Activated CD4-positive, CD25-positive, alpha-beta regulatory T cell treated with anti-CD3 and anti-CD28 coated beads, Interleukin-2, amount 50 U/mL, for 16 hours (primary cell): ENCODE data around the gene CELSR1.

Source experiments
- DNase-seq: peaks from one replicate; pipeline ENCODE4 v3.0.0-alpha.2; 2020; ENCODE audit warnings: low read depth, low spot score

CELSR1 gene

DNA sequence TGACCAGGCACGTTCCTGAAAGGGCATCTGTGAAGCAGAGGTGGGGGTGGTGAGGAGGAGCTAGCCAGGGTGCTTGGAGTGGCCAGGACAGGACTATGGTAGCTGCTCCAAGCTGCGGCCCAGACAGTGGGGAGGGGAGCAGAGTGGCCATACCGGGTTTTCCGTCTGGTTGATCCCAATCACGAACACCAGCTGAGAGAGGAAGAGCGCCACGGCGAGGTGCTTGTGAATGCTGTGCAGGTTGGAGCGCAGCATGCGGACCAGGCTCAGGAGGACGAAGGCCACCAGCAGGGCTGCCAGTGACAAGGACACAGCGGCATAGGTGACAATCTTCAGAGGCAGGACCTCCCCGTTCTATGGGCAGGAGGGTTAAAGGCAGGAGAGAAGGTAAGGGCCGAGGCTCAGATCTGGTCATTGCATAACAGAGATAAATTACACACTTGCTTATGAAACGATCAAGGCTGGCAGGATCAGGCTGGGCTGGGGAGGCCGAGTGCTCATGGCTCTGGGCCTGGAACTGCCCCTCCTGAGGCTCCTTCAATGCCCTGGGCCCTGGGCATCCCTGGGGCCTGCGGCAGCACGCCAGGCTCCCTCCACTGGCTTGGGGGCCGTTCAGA is 160.4 kb downstream of the CELSR1 start:
- DNase-seq: no peak

GRCh38 chr22:46376111-46376510 is 161.3 kb downstream of the CELSR1 start:
- no peak for DNase-seq

DNA sequence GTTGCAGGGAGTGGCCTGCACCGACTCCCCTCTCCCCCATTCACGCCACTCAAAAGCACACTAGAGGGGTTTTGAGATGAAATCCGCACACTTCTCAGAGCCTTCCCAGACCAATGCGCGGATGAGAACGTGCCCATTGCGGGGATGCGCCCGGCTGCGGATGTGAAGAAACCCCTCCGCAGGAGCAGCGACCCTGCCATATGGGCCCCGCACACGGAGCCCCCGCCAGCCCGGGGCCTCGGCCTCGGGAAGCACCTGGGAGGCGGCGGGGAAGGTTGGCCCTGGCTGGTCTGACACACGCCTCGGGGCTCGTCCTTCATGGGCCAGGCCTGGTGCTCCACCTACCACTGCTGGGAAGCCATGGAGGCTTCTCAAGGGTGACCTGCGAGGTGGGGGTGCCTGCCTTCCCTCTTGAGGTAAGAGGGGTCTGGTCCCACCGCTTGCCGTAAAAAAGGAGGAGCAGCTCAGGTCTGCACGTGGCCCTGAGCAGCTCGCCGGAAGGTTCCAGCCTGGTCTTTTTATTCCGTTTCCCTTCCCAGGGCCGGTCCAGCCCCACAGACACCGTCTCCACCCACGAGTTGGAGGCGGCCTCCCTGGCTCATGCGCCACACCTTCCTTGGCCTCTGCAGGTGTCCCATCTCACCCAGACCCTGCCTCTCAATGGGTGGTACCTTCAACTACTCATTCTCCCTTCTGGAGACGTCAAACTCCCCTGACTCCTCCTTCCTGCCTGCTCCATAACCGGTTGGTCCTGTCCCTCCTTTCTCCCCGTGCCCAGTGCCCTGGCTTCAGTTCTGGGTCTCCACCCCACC is 162.6 kb downstream of the CELSR1 start:
- DNase-seq: no peak

GRCh38 chr22:46373921-46374662 is 163.3 kb downstream of the CELSR1 start:
- DNase-seq: no peak

DNA sequence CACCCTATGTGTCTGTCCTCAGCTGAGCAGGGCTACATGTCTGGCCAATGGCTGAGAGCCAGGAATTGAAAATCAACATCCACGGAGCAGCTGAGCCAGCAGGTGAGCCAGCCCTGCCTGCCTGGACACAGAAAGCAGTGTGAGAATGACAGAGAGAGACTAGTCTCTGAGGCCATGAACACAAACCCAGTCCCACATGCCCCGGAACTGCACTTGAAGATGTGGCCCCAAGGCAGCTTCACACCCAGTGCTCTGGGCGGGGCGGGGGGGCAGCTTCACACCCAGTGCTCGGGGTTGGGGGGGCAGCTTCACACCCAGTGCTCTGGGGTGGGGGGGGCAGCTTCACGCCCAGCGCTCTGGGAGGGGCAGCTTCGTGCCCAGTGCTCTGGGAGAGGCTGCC is 164.3 kb downstream of the CELSR1 start:
- no peak for DNase-seq

DNA sequence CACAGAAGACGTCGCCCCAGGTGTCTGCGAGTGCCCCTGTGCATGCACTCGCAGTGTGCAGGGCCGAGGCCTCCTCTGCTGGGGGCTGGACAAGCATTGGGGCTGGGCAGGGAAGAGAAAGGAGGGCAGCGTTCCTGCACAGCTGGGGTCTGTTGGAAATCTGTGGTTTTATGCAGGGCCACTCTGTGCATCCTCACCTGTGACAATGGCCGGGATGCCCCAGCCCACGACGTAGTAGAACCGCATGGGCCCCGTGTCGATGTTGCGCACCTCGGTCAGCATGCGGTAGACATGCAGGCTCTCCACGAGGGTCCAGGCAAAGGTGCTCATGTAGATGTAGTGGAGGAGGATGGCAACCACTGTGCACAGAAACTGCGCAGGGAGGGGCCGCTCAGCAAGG is 164.7 kb downstream of the CELSR1 start:
- no peak for DNase-seq

DNA sequence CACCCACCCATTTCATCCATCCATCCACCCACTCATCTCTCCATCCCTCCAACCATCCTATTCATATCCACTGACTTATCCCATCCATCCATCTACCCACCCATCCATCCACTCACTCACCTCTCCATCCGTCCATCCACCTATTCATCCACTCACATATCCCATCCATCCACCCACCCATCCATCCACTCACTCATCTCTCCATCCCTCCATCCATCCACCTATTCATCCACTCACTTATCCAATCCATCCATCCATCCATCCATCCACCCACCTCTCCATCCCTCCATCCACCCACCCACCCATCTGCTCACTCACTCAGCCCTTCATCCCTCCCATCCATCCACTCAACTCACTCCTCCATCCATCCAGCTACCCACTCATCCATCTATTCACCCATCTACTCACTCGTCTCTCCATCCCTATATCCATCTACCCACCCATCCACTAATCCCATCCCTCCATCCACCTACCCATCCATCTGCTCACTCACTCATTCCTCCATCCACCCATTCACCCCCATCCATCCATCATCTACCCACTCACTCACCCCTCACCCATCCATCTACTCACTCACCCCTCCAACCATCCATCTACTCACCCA is 165.7 kb downstream of the CELSR1 start:
- no peak for DNase-seq

DNA sequence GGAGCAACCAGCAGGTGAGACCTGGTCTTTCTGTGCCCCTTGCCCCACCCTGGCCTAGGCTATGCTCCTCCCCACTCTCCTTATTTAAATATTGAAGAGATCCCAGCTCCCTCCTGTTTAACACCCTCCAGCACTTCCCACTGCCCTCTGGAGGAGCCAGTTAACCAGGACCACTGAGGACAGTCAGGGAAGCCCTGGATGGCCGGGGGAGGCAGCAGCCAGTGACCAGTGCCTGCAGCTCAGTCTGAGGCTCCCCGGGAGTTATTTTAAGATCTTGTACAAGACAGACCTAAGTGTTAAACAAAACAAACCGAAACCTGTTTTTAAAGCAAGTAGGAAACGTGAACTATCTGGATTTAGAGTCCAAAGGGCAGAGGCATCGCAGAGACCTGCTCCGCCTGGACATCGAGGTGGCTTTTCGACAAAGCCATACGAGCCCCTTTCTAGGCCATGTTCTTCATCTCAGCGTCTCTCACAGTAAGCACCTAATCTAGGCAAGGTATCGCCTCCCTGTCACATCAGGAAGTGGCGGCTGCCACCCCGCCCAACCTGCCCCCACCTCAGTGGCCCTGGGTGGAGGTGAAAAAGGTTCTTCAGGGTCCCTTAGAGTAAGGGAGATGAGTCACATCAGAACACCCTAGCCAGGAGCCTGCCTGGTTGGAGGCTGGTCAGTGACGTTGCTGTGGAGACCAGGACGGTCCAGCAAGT is 166.7 kb downstream of the CELSR1 start:
- DNase-seq: no peak

DNA sequence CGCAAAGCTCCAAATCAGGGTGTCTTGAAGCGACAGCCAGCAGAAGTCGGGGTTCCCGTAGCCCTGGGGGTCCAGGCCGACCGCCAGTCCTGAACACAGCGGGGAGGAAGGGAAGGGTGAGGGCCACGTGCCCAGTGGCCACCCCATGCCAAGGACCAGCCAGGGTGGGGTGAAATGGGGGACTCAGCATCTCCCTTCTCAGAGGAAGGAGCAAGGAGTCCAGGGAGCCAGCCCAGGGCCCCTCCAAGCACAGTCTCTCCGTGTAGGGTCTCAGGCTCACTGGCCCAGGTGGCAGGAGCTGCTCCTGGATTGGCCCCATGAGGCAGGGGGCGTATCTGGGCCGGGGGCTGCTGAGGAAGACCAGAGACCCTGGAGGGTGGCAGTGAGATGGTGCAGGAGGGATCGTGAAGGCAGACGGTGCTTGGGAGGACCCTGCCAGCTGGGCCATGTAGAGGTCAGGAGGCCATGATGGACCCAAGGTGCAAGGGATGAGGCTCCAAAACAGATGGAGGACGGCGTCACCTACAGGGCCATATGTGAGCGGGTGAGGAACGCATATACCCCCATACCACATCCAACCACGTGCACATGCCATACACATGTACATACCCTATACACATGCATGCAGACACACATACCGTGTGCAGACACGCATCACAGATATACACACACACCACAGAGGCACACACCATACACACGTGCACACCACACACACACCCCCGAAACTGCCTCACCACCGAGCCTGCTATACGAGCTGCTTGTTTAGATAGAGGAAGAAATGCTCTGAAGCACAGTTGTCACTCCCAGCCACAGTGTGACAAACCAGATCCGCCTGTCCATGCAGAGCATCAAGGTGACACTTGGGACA is 167.5 kb downstream of the CELSR1 start:
- DNase-seq: no peak

- no peak for DNase-seq
Measured at GRCh38 chr22:46368871-46369715, 168.3 kb downstream of the CELSR1 start.

- DNase-seq: no peak
Measured at GRCh38 chr22:46368422-46368821, 169.0 kb downstream of the CELSR1 start.

DNA sequence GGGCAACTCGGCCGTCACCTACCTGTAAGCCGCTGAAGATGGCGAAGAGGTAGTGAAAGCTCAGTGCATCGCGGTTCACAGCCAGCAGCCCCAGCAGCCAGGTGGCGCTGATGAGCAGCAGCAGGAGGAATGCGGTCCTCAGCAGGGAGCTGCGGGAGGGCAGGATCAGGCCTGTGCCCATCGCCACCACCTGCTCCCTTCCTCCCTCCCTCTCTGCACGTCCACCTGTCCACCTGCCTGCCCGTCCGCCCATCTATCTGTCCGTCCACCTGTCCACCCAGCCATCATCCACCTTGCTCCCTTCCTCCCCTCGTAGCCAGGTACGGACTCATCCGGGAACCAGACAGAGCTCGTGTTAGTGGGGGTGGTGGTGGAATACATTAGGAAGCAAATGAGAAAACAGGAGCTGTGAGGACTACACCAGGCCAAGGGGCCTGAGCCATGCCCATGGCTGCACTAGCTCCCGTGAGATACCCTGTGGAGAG is 169.7 kb downstream of the CELSR1 start:
- DNase-seq: peak; percentile 22

DNA sequence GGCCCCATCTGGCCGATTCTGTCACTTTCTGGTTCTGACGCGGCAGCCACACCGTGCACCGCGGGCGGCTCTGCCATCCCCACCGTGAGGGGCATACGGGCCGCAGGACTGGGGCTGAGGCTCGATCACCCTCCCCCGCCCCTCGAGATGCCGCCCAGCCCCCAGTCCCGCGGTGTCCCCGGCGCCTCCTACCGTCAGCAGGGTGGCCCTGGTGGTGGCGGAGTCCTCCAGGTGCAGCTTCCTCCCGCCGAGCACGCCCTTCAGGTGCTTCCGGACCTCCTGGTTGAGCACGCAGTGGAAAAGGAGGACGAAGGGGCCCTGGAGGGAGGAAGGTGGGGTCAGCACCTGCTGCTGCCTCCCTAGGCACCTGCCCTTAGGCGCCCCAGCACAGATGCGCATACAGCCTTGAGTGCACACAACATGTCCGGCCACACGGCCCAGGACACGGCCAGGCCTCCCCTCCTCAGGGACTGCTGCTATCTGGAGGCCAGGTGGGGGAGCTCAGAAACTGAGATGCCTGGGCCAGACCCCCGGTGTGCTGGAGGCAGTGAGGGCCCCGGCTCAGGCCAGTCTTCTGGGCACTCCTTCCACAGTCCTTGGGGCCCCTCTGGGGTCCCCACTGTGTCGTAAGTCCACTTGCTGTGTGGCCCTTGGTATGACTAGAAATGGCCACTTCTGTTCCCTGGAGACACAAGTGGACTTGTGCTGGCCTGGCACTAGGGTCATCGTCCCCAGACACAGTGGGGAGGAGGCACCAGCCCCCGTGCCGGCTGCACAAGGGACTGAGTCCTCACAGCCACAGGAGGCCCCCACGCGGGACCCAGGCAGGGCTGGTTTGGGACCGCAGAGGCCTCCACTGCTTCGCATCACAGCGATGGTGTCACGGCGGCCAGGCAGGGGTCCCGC is 170.4 kb downstream of the CELSR1 start:
- no peak for DNase-seq

DNA sequence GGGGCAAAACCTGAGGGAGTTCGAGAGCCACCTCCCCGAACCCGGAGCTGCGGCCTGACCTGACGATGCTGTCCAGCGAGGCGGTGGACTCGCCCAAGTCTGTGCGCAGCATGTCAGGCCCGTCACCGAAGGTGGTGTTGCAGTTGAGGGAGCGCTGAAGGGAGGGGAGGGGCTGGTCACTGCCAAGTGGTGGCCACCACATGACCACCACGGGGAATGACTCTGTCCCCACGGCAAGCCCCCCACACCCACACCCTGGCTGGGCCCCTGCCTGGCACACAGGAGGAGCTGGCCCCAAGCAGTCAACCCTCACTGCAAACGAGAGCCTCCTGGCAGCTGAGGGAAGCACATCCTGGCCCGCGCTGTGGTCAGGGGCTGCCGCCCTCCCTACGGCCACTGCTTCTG is 171.1 kb downstream of the CELSR1 start:
- DNase-seq: no peak

DNA sequence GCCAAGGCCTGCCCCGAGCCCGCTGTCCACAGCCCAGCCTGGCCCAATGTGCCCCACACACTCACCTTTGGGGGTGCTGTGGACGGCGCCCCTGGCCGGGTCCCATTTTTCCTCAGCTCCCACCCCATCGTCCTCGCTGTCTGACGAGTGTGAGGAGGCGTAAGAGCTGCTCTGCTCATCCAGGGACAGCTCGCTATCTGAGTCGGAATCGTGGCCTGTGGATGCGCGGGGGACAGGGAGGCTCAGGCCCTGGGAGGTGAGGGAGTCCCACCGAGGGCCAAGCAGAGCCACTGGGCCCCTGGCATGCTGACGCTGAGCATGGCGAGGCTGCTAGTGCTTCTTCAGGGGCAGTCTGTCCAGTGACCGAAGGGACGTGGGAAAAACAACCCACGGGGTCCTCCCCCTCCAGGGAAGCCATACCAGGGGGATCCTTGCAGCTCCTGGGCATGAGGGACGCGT is 172.2 kb downstream of the CELSR1 start:
- DNase-seq: no peak

DNA sequence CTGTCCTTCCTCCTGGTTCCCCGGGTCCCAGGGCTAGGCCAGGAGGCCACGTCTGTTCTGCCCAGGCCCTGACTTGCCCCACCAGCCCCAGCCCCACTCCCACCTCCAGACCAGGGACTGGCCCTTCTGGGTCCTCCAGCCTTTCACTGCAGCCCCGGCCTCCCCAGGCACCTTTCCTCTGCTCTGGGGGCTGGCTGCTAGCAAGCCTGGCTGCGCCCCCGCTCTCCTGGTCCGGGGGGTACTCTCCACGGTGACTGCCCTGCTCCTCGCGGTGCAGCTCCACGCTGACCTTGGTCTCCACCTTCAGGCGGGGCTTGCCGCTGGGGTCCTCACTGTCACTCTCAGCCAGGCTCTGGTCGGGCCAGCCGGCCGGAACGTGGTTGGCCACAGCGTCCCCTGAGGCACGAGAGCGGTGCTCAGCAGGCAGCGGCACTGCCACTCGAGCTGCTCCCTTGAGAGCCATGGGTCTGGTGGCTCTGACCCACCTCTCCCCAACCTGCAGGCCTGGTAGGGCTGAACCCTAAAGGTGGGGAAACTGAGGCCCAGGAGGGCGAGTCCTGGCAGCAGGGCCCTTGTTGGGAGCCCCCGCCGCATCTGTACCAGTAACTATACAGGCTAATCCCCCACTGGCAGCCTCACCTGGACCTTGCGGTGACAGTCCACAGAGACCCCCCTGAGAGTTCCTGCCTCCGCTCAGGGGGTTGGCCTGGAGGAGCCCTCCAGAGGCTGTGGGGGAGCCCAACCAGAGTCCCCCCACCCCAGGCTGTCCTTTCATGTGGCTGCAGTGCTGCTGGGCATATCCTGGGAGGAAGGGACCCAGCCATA is 172.9 kb downstream of the CELSR1 start:
- no peak for DNase-seq

- no peak for DNase-seq
Measured at GRCh38 chr22:46363611-46364321, 173.7 kb downstream of the CELSR1 start.
